DND-41 (cell line): ENCODE results near the gene TTLL6.

ENCODE experiments used
- ATAC-seq: fragments of 200-7000 bp; cut with Tn5 transposase; 3 replicates; pipeline ENCODE4 v1.9.1; 2021; ENCODE audit warnings: low read depth; ENCODE audit not compliant: insufficient read depth
- DNase-seq: peaks from one replicate; pipeline ENCODE4 v3.0.0-alpha.2; 2020
- H2AFZ ChIP-seq: 2 replicates; pipeline ENCODE4 v1.6.0; 2012; ENCODE audit warnings: low read depth, low read length
- H3K27ac ChIP-seq: 2 replicates; pipeline ENCODE4 v1.5.1; 2012; ENCODE audit warnings: low read length, inconsistent platforms
- H3K27me3 ChIP-seq: fragments of 200-600 bp; sonication (generic); 2 replicates; pipeline ENCODE4 v1.6.0; 2012; ENCODE audit warnings: low read length, mild to moderate bottlenecking, inconsistent platforms; ENCODE audit not compliant: insufficient read depth, poor library complexity
- H3K36me3 ChIP-seq: 2 replicates; pipeline ENCODE4 v1.5.1; 2012; ENCODE audit warnings: low read length, inconsistent platforms; ENCODE audit not compliant: insufficient read depth
- H3K4me1 ChIP-seq: 2 replicates; pipeline ENCODE4 v1.5.1; 2012; ENCODE audit warnings: mild to moderate bottlenecking, low read length; ENCODE audit not compliant: insufficient read depth
- H3K4me2 ChIP-seq: 2 replicates; pipeline ENCODE4 v1.6.0; 2012; ENCODE audit warnings: mild to moderate bottlenecking, moderate library complexity, low read length, inconsistent platforms; ENCODE audit not compliant: insufficient read depth
- H3K4me3 ChIP-seq, 2 experiments: fragments of 200-600 bp in 1 of 2; shearing (Covaris generic) in 1 of 2; 2 replicates each; pipeline ENCODE4 v1.5.1; 2012 to 2016; ENCODE audit warnings: inconsistent platforms in 2 of 2, low read length in 2 of 2, mild to moderate bottlenecking in 2 of 2, low read depth in 1 of 2, moderate library complexity in 1 of 2
- H3K79me2 ChIP-seq: 2 replicates; pipeline ENCODE4 v1.6.0; 2012; ENCODE audit warnings: low read length, inconsistent platforms; ENCODE audit not compliant: insufficient read depth
- H3K9ac ChIP-seq: 2 replicates; pipeline ENCODE4 v1.6.0; 2012; ENCODE audit warnings: low read depth, mild to moderate bottlenecking, inconsistent platforms, low read length, moderate library complexity
- H3K9me3 ChIP-seq: 2 replicates; pipeline ENCODE4 v1.5.1; 2012; ENCODE audit warnings: low read length, moderate library complexity, mild to moderate bottlenecking, inconsistent platforms; ENCODE audit not compliant: insufficient read depth, severe bottlenecking
- H4K20me1 ChIP-seq: 2 replicates; pipeline ENCODE4 v1.6.0; 2012; ENCODE audit warnings: low read length; ENCODE audit not compliant: insufficient read depth
- EZH2 ChIP-seq: IDR thresholded peaks from 3 replicates; pipeline ENCODE4 v1.6.1; 2012; ENCODE audit warnings: borderline replicate concordance, low read depth, mild to moderate bottlenecking, moderate library complexity, low read length, inconsistent platforms; ENCODE audit not compliant: severe bottlenecking
- TF ChIP-seq, protein P1 (sequence below): IDR thresholded peaks from 2 replicates; pipeline ENCODE4 v1.5.1; 2012; ENCODE audit warnings: borderline replicate concordance, low read length, moderate library complexity, mild to moderate bottlenecking; ENCODE audit not compliant: poor library complexity, severe bottlenecking; ENCODE audit errors: extremely low read depth

Gene TTLL6

DNA sequence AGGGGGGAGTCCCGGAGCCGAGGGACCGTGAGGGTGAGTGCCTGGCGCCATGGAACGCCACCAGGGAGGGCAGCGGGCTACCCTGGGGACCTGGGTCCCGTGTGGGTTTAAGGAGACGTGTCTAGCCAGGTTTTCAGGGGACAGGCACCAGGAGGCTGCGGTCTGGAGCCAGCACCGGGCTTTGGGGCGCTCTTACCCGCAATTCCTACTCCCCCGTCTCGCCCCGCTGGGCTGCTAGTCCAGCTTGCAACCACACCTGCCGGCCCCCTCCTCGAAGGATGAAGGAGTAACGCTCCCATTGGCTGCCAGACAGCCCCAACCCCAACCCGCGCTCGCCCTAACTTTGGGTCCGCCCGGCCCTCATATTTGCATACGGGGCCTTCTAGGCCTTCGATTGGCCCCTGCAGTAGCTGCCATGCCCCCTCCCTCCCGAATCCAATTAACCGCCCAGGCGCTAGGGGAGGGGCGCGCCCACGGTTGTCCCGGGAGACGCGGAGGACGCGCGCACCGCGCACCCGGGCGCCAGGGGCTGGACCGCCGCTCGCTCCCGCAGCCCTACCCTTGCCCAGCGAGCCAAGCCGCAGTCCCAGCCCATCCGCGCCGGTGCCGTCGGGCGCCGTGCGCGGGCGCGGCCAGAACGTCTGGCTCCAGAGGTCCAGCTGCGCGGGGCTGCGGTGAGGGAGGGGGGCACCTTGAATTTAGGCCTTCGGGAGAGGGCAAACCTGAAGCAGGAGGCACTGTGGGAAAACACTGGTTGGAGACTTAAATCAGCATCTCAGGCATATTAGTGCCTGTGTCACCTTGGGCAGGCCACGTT is at the start of gene TTLL6:
Gene TTLL6 (minus strand): TSS at position 456 of the 817 bp plus-strand sequence. CDS start 157 bp downstream, at position 299.
- Histone ChIP-seq H3K4me3 (peak within 1 kb of the TSS in 1 of 2 experiments; percentile 58; a peak in 3 of 4 replicates), H3K4me1 (peaks cover 20% of the 10 kb centered on the region), H3K9ac (peak within 1 kb of the TSS; percentile 25; the same call in 1 of the 2 replicates), H3K79me2 (no peaks in the 10 kb centered on the region), H3K4me2 (peak within 1 kb of the TSS; percentile 77), H3K27ac (no peak within 1 kb of the TSS), H3K9me3 (no peaks in the 10 kb centered on the region), H3K27me3 (peaks cover 15% of the 10 kb centered on the region), H2AFZ (peak within 1 kb of the TSS; percentile 64), H3K36me3 (no peaks in the 10 kb centered on the region), H4K20me1 (peaks cover 2% of the 10 kb centered on the region; the same call in 1 of the 2 replicates)
- TF ChIP-seq, protein P1, sequence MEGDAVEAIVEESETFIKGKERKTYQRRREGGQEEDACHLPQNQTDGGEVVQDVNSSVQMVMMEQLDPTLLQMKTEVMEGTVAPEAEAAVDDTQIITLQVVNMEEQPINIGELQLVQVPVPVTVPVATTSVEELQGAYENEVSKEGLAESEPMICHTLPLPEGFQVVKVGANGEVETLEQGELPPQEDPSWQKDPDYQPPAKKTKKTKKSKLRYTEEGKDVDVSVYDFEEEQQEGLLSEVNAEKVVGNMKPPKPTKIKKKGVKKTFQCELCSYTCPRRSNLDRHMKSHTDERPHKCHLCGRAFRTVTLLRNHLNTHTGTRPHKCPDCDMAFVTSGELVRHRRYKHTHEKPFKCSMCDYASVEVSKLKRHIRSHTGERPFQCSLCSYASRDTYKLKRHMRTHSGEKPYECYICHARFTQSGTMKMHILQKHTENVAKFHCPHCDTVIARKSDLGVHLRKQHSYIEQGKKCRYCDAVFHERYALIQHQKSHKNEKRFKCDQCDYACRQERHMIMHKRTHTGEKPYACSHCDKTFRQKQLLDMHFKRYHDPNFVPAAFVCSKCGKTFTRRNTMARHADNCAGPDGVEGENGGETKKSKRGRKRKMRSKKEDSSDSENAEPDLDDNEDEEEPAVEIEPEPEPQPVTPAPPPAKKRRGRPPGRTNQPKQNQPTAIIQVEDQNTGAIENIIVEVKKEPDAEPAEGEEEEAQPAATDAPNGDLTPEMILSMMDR = no peak
- no peak for TF ChIP-seq EZH2
- peak; percentile 99 for ATAC-seq
- peak; percentile 95 for DNase-seq

DNA sequence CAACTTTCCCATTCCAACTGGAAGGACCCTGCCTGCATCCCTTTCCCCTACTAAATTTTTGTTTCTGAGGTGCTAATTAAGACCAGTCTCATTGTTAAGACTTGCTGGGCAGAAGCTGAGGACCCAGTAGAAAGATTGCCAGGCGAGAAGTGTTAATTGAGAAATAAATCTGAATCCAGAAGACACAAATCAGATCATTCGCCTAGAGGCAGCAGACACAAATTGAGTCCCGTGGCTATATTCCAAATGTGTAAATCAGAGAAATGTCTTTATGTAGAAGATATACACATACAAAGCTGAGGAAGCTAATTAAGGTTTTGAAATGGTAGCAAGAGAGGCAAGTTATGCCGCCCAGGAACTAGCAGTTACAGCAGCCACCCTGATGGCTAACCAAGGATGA is 43.4 kb upstream of the TTLL6 start:
- H3K9me3 ChIP-seq = no peaks in the 10 kb centered on the region
- DNase-seq = no peak
- no peak overlapping the region for H3K9ac ChIP-seq
- H2AFZ ChIP-seq = no peak overlapping the region
- no peaks in the 10 kb centered on the region for H3K27me3 ChIP-seq
- no peak overlapping the region for H3K27ac ChIP-seq
- TF ChIP-seq, protein P1 = no peak
- TF ChIP-seq EZH2 = no peak
- no peak overlapping the region for H3K4me3 ChIP-seq
- no peaks in the 10 kb centered on the region for H3K79me2 ChIP-seq
- H3K36me3 ChIP-seq = peaks cover 73% of the 10 kb centered on the region
- peaks cover 13% of the 10 kb centered on the region for H3K4me1 ChIP-seq
- no peak overlapping the region for H3K4me2 ChIP-seq
- ATAC-seq = no peak
- no peaks in the 10 kb centered on the region for H4K20me1 ChIP-seq

DNA sequence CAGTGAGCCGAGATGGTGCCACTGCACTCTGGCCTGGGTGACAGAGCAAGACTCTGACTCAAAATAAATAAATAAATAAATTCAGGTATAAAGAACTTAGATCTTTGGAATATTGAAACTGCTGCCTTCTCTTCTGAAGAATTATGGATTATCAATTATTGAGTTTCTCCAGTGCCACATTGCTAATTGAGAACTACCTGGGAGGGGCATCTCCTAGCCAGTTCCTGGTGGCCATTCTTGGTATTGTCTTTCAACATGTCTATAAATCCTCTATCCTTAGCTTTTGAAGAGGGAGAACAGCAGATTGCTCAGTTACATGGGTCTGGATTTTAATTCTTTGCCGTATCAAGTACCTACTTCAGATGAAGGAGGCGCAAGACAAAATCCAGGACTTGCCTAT is 43.0 kb upstream of the TTLL6 start:
- H3K27ac ChIP-seq = no peak overlapping the region
- H3K79me2 ChIP-seq = no peaks in the 10 kb centered on the region
- H4K20me1 ChIP-seq = no peaks in the 10 kb centered on the region
- no peaks in the 10 kb centered on the region for H3K27me3 ChIP-seq
- H2AFZ ChIP-seq = no peak overlapping the region
- peaks cover 76% of the 10 kb centered on the region for H3K36me3 ChIP-seq
- H3K9me3 ChIP-seq = no peaks in the 10 kb centered on the region
- H3K4me2 ChIP-seq = no peak overlapping the region
- DNase-seq = no peak
- no peak overlapping the region for H3K4me3 ChIP-seq
- peaks cover 17% of the 10 kb centered on the region for H3K4me1 ChIP-seq
- no peak for ATAC-seq
- TF ChIP-seq, protein P1 = peak; percentile 32
- no peak for TF ChIP-seq EZH2
- no peak overlapping the region for H3K9ac ChIP-seq
